ENCODE results near the gene IQSEC1. TPM values are rescaled to one million over a fixed set of nuclear protein-coding genes. Genes with fewer than 3 reads are reported as not detected.

Gene IQSEC1
- total and polyA plus RNA-seq, 7 experiments from 2014 or later = 21.1 to 163 (median 70.2) TPM

DNA sequence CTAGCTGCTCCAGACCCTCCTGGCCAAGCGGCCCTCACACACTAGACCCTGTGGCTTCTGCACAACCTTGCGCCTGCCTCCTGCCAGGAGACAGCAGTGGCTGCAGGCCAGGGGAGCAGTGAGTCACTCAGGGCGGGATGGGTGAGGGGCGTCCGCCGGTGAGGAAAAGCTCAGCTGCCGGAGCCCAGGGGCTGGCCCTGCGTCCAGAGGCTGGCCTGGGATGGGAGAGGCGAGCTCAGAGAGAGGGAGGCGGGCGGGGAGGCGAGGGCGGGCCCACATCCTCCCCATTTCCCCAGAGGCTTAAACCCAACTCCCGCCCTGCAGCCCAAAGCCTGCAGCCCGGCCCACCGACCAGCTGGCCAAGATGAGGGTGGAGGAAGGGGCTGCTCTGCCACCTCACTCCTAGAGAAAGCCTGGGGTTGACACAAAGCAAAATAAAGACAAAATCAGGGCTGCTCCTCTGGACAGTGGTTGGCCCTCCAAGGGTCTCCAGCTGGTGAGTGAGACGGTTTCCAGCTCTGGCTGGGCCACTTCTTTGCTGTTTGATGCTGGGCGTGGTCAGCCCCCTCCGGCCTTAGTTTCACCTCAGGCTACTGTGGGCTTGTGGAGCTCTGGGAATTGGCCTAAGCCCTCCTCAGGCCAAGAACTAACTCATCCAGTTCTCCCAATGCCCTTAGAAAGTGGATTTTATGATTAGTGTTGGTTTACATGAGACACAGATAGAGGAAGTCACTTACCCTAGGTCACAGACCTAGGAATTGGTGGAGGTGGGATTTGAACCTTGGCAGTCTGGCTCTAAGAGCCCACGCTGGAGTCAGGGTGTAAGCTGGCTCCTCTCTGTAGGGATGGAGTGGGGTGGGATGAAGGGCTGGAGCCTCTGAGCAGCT is 50.6 kb downstream of the IQSEC1 start:
- peak overlapping the region in 2 of 9 donors; percentile 59 to 65 for H3K27ac Mint-ChIP-seq
- H3K27me3 Mint-ChIP-seq = no peaks in the 10 kb centered on the region
- Histone ChIP-seq H3K4me1 (ENCODE audit: control insufficient read depth in 2 of 2, insufficient read depth in 2 of 2, low read length in 2 of 2) (peaks cover 0 to 1% of the 10 kb centered on the region in 2 donors), H3K27ac (ENCODE audit: low read depth, low read length) (no peak overlapping the region), H3K4me3 (ENCODE audit: low read length) (no peak overlapping the region), H3K9me3 (ENCODE audit: control insufficient read depth in 2 of 3, low read length in 3 of 3) (no peaks in the 10 kb centered on the region), H3K36me3 (ENCODE audit: control insufficient read depth in 2 of 3, insufficient read depth in 3 of 3, low read length in 3 of 3) (no peaks in the 10 kb centered on the region), H3K27me3 (ENCODE audit: control insufficient read depth in 2 of 2, insufficient read depth in 2 of 2, low read length in 2 of 2) (no peaks in the 10 kb centered on the region)
- no peak overlapping the region for H3K4me3 Mint-ChIP-seq
- DNase-seq (no peak), ATAC-seq (no peak)
- POLR2A ChIA-PET = no interaction called here
- peaks cover 0 to 2% (median 0%) of the 10 kb centered on the region in 5 donors for H3K36me3 Mint-ChIP-seq
- H3K9me3 Mint-ChIP-seq = peaks cover 0 to 3% (median 0%) of the 10 kb centered on the region in 11 donors
- CTCF ChIA-PET = no interaction called here
- intact Hi-C loops (cut with micrococcal nuclease) = no loop called here
- peaks cover 0 to 13% (median 4%) of the 10 kb centered on the region in 7 donors for H3K4me1 Mint-ChIP-seq

DNA sequence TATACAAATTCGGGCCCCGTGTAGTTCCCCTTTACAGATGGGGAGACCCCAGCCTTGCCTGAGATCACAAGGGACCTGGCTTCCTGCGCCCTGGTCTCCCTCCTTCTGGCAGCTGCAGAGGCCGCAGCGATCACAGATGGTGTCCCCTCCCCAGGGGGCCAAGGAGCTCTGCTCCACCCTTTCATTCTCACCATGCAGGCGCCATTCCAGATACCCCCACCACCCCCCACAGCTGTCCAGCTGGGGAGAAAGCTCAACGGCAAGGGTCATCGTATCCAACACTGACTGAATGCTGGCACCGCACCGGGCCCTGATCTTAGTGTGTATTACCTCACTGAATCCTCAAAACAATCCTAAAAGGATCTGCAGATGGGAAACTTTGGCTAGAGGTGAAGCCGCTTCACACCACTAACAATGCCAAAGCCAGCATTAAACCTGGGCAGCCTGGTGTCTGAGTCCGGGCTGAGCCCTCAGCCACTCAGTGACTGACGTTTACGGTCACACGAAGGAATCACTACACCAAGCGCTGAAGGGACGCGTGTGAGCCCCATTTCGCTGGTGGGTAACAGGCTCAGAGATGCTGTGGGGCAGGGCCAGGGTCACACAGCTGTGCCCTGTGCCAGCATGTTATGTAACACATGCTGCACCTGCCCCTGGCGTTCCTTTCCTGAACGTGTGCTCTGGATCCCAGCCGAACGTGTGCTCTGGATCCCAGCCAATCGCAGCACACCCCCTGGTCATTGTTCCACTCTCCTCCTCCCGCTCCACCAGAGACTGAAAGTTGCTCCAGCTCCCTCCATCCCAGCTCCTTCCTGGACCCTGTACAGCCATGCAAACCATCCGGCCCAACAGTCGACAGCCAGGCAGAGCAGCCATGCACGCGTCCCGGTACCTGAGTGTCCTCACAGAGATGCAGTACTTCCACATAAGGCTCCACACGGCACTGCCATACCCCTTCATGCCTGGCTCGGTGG is 51.8 kb downstream of the IQSEC1 start:
- peaks cover 11 to 25% (median 15%) of the 10 kb centered on the region in 7 donors for H3K4me1 Mint-ChIP-seq
- DNase-seq (no peak), ATAC-seq (no peak)
- Histone ChIP-seq H3K27ac (ENCODE audit: low read depth, low read length) (no peak overlapping the region), H3K4me3 (ENCODE audit: low read length) (no peak overlapping the region), H3K4me1 (ENCODE audit: control insufficient read depth in 2 of 2, insufficient read depth in 2 of 2, low read length in 2 of 2) (peaks cover 11 to 13% of the 10 kb centered on the region in 2 donors), H3K27me3 (ENCODE audit: control insufficient read depth in 2 of 2, insufficient read depth in 2 of 2, low read length in 2 of 2) (no peaks in the 10 kb centered on the region), H3K36me3 (ENCODE audit: control insufficient read depth in 2 of 3, insufficient read depth in 3 of 3, low read length in 3 of 3) (no peaks in the 10 kb centered on the region), H3K9me3 (ENCODE audit: control insufficient read depth in 2 of 3, low read length in 3 of 3) (no peaks in the 10 kb centered on the region)
- H3K36me3 Mint-ChIP-seq = no peaks in the 10 kb centered on the region
- CTCF ChIA-PET = no interaction called here
- peak overlapping the region in 1 of 10 donors; percentile 0 for H3K4me3 Mint-ChIP-seq
- no peaks in the 10 kb centered on the region for H3K27me3 Mint-ChIP-seq
- H3K27ac Mint-ChIP-seq = peak overlapping the region in 3 of 9 donors; percentile 20 to 65 (median 26)
- POLR2A ChIA-PET = no interaction called here
- H3K9me3 Mint-ChIP-seq = peaks cover 0 to 3% (median 0%) of the 10 kb centered on the region in 11 donors
- intact Hi-C loops (cut with micrococcal nuclease) = no loop called here

GRCh38 chr3:13020159-13020750 is 53.0 kb downstream of the IQSEC1 start:
- Histone ChIP-seq H3K9me3 (ENCODE audit: control insufficient read depth in 2 of 3, low read length in 3 of 3) (no peaks in the 10 kb centered on the region), H3K4me1 (ENCODE audit: control insufficient read depth in 2 of 2, insufficient read depth in 2 of 2, low read length in 2 of 2) (peaks cover 14 to 19% of the 10 kb centered on the region in 2 donors), H3K27ac (ENCODE audit: low read depth, low read length) (no peak overlapping the region), H3K27me3 (ENCODE audit: control insufficient read depth in 2 of 2, insufficient read depth in 2 of 2, low read length in 2 of 2) (no peaks in the 10 kb centered on the region), H3K36me3 (ENCODE audit: control insufficient read depth in 2 of 3, insufficient read depth in 3 of 3, low read length in 3 of 3) (peaks cover 0 to 2% (median 0%) of the 10 kb centered on the region in 3 experiments), H3K4me3 (ENCODE audit: low read length) (no peak overlapping the region)
- Mint-ChIP-seq H3K27me3 (no peaks in the 10 kb centered on the region), H3K9me3 (peaks cover 0 to 3% (median 0%) of the 10 kb centered on the region in 11 donors), H3K27ac (peak overlapping the region in 7 of 9 donors; percentile 32 to 71 (median 59)), H3K4me1 (peaks cover 16 to 28% (median 18%) of the 10 kb centered on the region in 7 donors), H3K4me3 (peak overlapping the region in 1 of 10 donors; percentile 3), H3K36me3 (no peaks in the 10 kb centered on the region)
- intact Hi-C loops (cut with micrococcal nuclease) = no loop called here
- CTCF ChIA-PET = no interaction called here
- POLR2A ChIA-PET = no interaction called here
- DNase-seq (no peak), ATAC-seq (no peak)

- no peak overlapping the region for H3K4me3 ChIP-seq (ENCODE audit: low read length)
- peaks cover 18 to 24% of the 10 kb centered on the region in 2 donors for H3K4me1 ChIP-seq (ENCODE audit: control insufficient read depth in 2 of 2, insufficient read depth in 2 of 2, low read length in 2 of 2)
- Mint-ChIP-seq H3K27me3 (no peaks in the 10 kb centered on the region), H3K27ac (no peak overlapping the region), H3K9me3 (peaks cover 0 to under 1% (median 0%) of the 10 kb centered on the region in 11 donors), H3K36me3 (no peaks in the 10 kb centered on the region), H3K4me1 (peaks cover 16 to 31% (median 21%) of the 10 kb centered on the region in 7 donors), H3K4me3 (no peak overlapping the region)
- no peak overlapping the region for H3K27ac ChIP-seq (ENCODE audit: low read depth, low read length)
- ATAC-seq = no peak
- peaks cover 0 to 5% (median 0%) of the 10 kb centered on the region in 3 experiments for H3K36me3 ChIP-seq (ENCODE audit: control insufficient read depth in 2 of 3, insufficient read depth in 3 of 3, low read length in 3 of 3)
- intact Hi-C loops (cut with micrococcal nuclease) = loop anchor here in 1 of 2 donors (5.0 to 10.0 kb wide), 5 partner anchors 398 to 875 kb away; partner anchors contain the start of gene TSEN2
- POLR2A ChIA-PET = interaction anchor here (0.7 kb wide), 1 partner anchor 27 kb away, joined by 5 read pairs; no protein-coding TSS in a partner anchor
- CTCF ChIA-PET = no interaction called here
- no peaks in the 10 kb centered on the region for H3K9me3 ChIP-seq (ENCODE audit: control insufficient read depth in 2 of 3, low read length in 3 of 3)
- H3K27me3 ChIP-seq (ENCODE audit: control insufficient read depth in 2 of 2, insufficient read depth in 2 of 2, low read length in 2 of 2) = no peaks in the 10 kb centered on the region
- no peak for DNase-seq
Measured at GRCh38 chr3:13019243-13020095, 53.8 kb downstream of the IQSEC1 start.

DNA sequence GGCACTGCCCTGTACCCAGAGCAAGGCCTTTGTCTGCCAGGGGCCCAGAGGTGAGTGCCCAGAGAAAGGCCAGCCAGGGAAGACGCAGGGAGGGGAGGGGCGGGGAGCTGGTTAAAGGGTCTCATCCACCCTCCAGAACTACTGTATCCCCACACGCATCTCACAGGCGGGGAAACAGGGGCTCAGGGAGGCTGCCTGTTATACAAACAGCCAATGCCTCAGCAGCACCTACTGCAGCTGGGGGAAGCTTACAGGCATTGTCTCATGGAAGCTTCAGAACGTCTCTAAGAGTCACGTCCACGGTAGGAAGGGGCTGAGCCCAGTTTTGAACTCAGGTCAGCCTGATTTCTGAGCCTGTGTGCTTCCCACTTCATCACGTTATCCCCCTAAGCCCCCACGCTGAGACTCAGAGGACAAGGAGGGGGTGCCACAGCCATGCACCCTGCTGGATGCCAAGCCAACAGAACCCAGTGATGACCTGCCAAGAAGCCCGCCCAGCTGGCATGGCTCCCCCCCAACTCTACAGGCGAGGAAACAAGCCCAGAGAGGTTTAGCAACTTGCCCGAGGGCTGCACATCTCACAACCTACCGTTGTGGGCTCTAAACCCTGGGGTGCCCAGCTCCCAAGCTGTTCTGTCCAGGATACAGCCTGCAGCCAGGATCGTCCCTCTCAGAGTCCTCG is 54.5 kb downstream of the IQSEC1 start:
- peaks cover 0 to under 1% (median 0%) of the 10 kb centered on the region in 5 donors for H3K36me3 Mint-ChIP-seq
- no peaks in the 10 kb centered on the region for H3K9me3 Mint-ChIP-seq
- H3K4me1 ChIP-seq (ENCODE audit: control insufficient read depth in 2 of 2, insufficient read depth in 2 of 2, low read length in 2 of 2) = peaks cover 25 to 32% of the 10 kb centered on the region in 2 donors
- intact Hi-C loops (cut with micrococcal nuclease) = loop anchor here in 1 of 2 donors (5.0 to 10.0 kb wide), 5 partner anchors 399 to 876 kb away; partner anchors contain the start of gene TSEN2
- H3K27ac Mint-ChIP-seq = peak overlapping the region in 8 of 9 donors; percentile 53 to 99 (median 74)
- H3K27ac ChIP-seq (ENCODE audit: low read depth, low read length) = no peak overlapping the region
- peaks cover 16 to 37% (median 29%) of the 10 kb centered on the region in 7 donors for H3K4me1 Mint-ChIP-seq
- POLR2A ChIA-PET = interaction anchor here (0.7 kb wide), 1 partner anchor 26 kb away, joined by 5 read pairs; no protein-coding TSS in a partner anchor
- CTCF ChIA-PET = no interaction called here
- H3K9me3 ChIP-seq (ENCODE audit: control insufficient read depth in 2 of 3, low read length in 3 of 3) = no peaks in the 10 kb centered on the region
- peaks cover 0 to 5% (median 0%) of the 10 kb centered on the region in 3 experiments for H3K36me3 ChIP-seq (ENCODE audit: control insufficient read depth in 2 of 3, insufficient read depth in 3 of 3, low read length in 3 of 3)
- no peak overlapping the region for H3K4me3 ChIP-seq (ENCODE audit: low read length)
- ATAC-seq (no peak), DNase-seq (no peak)
- H3K27me3 ChIP-seq (ENCODE audit: control insufficient read depth in 2 of 2, insufficient read depth in 2 of 2, low read length in 2 of 2) = no peaks in the 10 kb centered on the region
- peak overlapping the region in 1 of 10 donors; percentile 25 for H3K4me3 Mint-ChIP-seq
- H3K27me3 Mint-ChIP-seq = no peaks in the 10 kb centered on the region

Measured in naive thymus-derived CD4-positive, alpha-beta T cell (primary cell).